Muscle of leg (tissue), 11 donors: ENCODE results near the gene ZNF496. TPM values are rescaled to one million over a fixed set of nuclear protein-coding genes. Genes with fewer than 3 reads are reported as not detected.

Experiments used
- DNase-seq: peaks from one replicate; pipeline ENCODE4 v3.0.0; 2013
- H3K27ac ChIP-seq: one replicate; pipeline ENCODE4 v1.5.1; 2013; ENCODE audit warnings: mild to moderate bottlenecking, low read length, control low read depth
- H3K27me3 ChIP-seq: one replicate; pipeline ENCODE4 v1.6.1; 2013; ENCODE audit warnings: low read length; ENCODE audit not compliant: control insufficient read depth, insufficient read depth
- H3K36me3 ChIP-seq: one replicate; pipeline ENCODE4 v1.6.1; 2013; ENCODE audit warnings: low read length; ENCODE audit not compliant: control insufficient read depth, insufficient read depth
- H3K4me1 ChIP-seq: one replicate; pipeline ENCODE4 v1.6.1; 2013; ENCODE audit warnings: low read length; ENCODE audit not compliant: control insufficient read depth, insufficient read depth
- H3K4me3 ChIP-seq: one replicate; pipeline ENCODE4 v1.5.1; 2013; ENCODE audit warnings: low read length, control low read depth
- H3K9me3 ChIP-seq: replicated peaks from 2 replicates; pipeline ENCODE4 v1.6.1; 2013; ENCODE audit warnings: low read depth, low read length; ENCODE audit not compliant: control insufficient read depth
- WGBS: methylation state at CpG from one replicate; pipeline ENCODE4 v1.1.5; 2013; ENCODE audit warnings: missing lambda C conversion rate; ENCODE audit not compliant: insufficient coverage; 5-methylcytosine and 5-hydroxymethylcytosine counted together
- polyA plus RNA-seq, 8 donors: library from polyadenylated mRNA; unstranded; fragments of 120-200 nt; gene quantifications; one replicate each; pipeline versions ENCODE4 v1.2.1 to v1.2.3, GENCODE V29; 2013; ENCODE audit warnings: inconsistent platforms in 1 of 8, low replicate concordance in 1 of 8; ENCODE audit not compliant: insufficient read length in 8 of 8, insufficient read depth in 1 of 8
- total RNA-seq: library from RNA; stranded (reverse); fragments of 120-200 nt; gene quantifications from one replicate; pipeline ENCODE4 v1.2.4, GENCODE V29; 2013

Gene ZNF496
- total and polyA plus RNA-seq, 9 donors: 21.4 to 34.0 (median 29.0) TPM

- H3K4me3 ChIP-seq: no peak overlapping the region
- peaks cover 38% of the 10 kb centered on the region for H3K36me3 ChIP-seq
- WGBS: 33% methylated on average over 1 of the region's 5 CpGs
- no peaks in the 10 kb centered on the region for H3K4me1 ChIP-seq
- no peak overlapping the region for H3K27ac ChIP-seq
- no peaks in the 10 kb centered on the region for H3K9me3 ChIP-seq
- H3K27me3 ChIP-seq: no peaks in the 10 kb centered on the region
- DNase-seq: no peak
These were observed 15.0 kb downstream of the ZNF496 start for GRCh38 chr1:247316590-247317197.

- no peaks in the 10 kb centered on the region for H3K27me3 ChIP-seq
- no CpG with 5 or more reads among the region's 2 CpGs for WGBS
- H3K4me1 ChIP-seq: no peaks in the 10 kb centered on the region
- H3K27ac ChIP-seq: no peak overlapping the region
- no peak for DNase-seq
- H3K4me3 ChIP-seq: no peak overlapping the region
- H3K9me3 ChIP-seq: no peaks in the 10 kb centered on the region
- peaks cover 85% of the 10 kb centered on the region for H3K36me3 ChIP-seq
These were observed 27.6 kb downstream of the ZNF496 start for GRCh38 chr1:247304031-247304430.

- H3K36me3 ChIP-seq: peaks cover 83% of the 10 kb centered on the region
- H3K4me1 ChIP-seq: no peaks in the 10 kb centered on the region
- no peak overlapping the region for H3K4me3 ChIP-seq
- H3K9me3 ChIP-seq: no peaks in the 10 kb centered on the region
- DNase-seq: no peak
- H3K27me3 ChIP-seq: no peaks in the 10 kb centered on the region
- no peak overlapping the region for H3K27ac ChIP-seq
- 75% methylated on average over 4 of the region's 5 CpGs for WGBS
These were observed 28.5 kb downstream of the ZNF496 start for GRCh38 chr1:247303216-247303615.

- 93% methylated on average over 17 of the region's 17 CpGs for WGBS
- no peak for DNase-seq
- H3K4me3 ChIP-seq: no peak overlapping the region
- H3K4me1 ChIP-seq: no peaks in the 10 kb centered on the region
- no peak overlapping the region for H3K27ac ChIP-seq
- no peaks in the 10 kb centered on the region for H3K9me3 ChIP-seq
- no peaks in the 10 kb centered on the region for H3K27me3 ChIP-seq
- H3K36me3 ChIP-seq: peaks cover 75% of the 10 kb centered on the region
These were observed 30.5 kb downstream of the ZNF496 start for GRCh38 chr1:247301176-247301540.

GRCh38 chr1:247300491-247301175, 31.0 kb downstream of the ZNF496 start:
- no peaks in the 10 kb centered on the region for H3K9me3 ChIP-seq
- H3K27me3 ChIP-seq: no peaks in the 10 kb centered on the region
- 97% methylated on average over 47 of the region's 47 CpGs for WGBS
- H3K36me3 ChIP-seq: peaks cover 73% of the 10 kb centered on the region
- H3K4me1 ChIP-seq: no peaks in the 10 kb centered on the region
- no peak overlapping the region for H3K27ac ChIP-seq
- no peak overlapping the region for H3K4me3 ChIP-seq
- no peak for DNase-seq

GRCh38 chr1:247299723-247300381, 31.8 kb downstream of the ZNF496 start:
- Histone ChIP-seq H3K27ac (no peak overlapping the region), H3K4me3 (no peak overlapping the region), H3K4me1 (no peaks in the 10 kb centered on the region), H3K27me3 (no peaks in the 10 kb centered on the region), H3K36me3 (peaks cover 66% of the 10 kb centered on the region), H3K9me3 (no peaks in the 10 kb centered on the region)
- 95% methylated on average over 6 of the region's 12 CpGs for WGBS
- DNase-seq: no peak

- Histone ChIP-seq H3K27me3 (no peaks in the 10 kb centered on the region), H3K9me3 (no peaks in the 10 kb centered on the region), H3K36me3 (peaks cover 55% of the 10 kb centered on the region), H3K27ac (no peak overlapping the region), H3K4me3 (no peak overlapping the region), H3K4me1 (no peaks in the 10 kb centered on the region)
- no peak for DNase-seq
- WGBS: 60% methylated on average over 2 of the region's 4 CpGs
These were observed 33.0 kb downstream of the ZNF496 start for GRCh38 chr1:247298701-247299100.

GRCh38 chr1:247298124-247298481, 33.6 kb downstream of the ZNF496 start:
- no peak overlapping the region for H3K27ac ChIP-seq
- no peaks in the 10 kb centered on the region for H3K4me1 ChIP-seq
- WGBS: 90% methylated on average over 2 of the region's 6 CpGs
- H3K9me3 ChIP-seq: no peaks in the 10 kb centered on the region
- no peak for DNase-seq
- no peaks in the 10 kb centered on the region for H3K27me3 ChIP-seq
- H3K4me3 ChIP-seq: no peak overlapping the region
- peaks cover 49% of the 10 kb centered on the region for H3K36me3 ChIP-seq

- H3K4me1 ChIP-seq: no peaks in the 10 kb centered on the region
- no peak overlapping the region for H3K27ac ChIP-seq
- H3K4me3 ChIP-seq: no peak overlapping the region
- H3K27me3 ChIP-seq: no peaks in the 10 kb centered on the region
- peaks cover 43% of the 10 kb centered on the region for H3K36me3 ChIP-seq
- WGBS: 70% methylated on average over 2 of the region's 9 CpGs
- no peak for DNase-seq
- H3K9me3 ChIP-seq: no peaks in the 10 kb centered on the region
These were observed 34.2 kb downstream of the ZNF496 start for GRCh38 chr1:247297263-247298123.
